SK-N-SH treated with all-trans-retinoic acid at 6 μM for 48 hours (cell line): Measurements from ENCODE around the gene CNTN4.

ENCODE experiments used
- ATAC-seq: fragments of 200-7000 bp; cut with Tn5 transposase; 3 replicates; pipeline ENCODE4 v1.9.1; 2020; ENCODE audit warnings: mild to moderate bottlenecking, moderate library complexity
- ARNTL ChIP-seq: fragments of 450-650 bp; formaldehyde crosslinking; IDR thresholded peaks from 2 replicates; pipeline ENCODE4 v1.5.0; 2020; ENCODE audit warnings: low read depth, mild to moderate bottlenecking, moderate library complexity, borderline replicate concordance
- BACH2 ChIP-seq: fragments of 250-450 bp; sonication (Bioruptor Pico); IDR thresholded peaks from 2 replicates; pipeline ENCODE4 v1.9.0; 2021; ENCODE audit warnings: mild to moderate bottlenecking, borderline replicate concordance
- CSDC2 ChIP-seq: fragments of 250-450 bp; sonication (Bioruptor Pico); IDR thresholded peaks from 2 replicates; pipeline ENCODE4 v1.5.0; 2020; ENCODE audit warnings: mild to moderate bottlenecking, moderate library complexity
- GLIS3 ChIP-seq: fragments of 250-450 bp; sonication (Bioruptor Pico); IDR thresholded peaks from 2 replicates; pipeline ENCODE4 v1.5.0; 2020; ENCODE audit warnings: mild to moderate bottlenecking, moderate library complexity
- ISL1 ChIP-seq: fragments of 250-450 bp; sonication (Bioruptor Pico); IDR thresholded peaks from 2 replicates; pipeline ENCODE4 v2.1.2; 2022; ENCODE audit warnings: mild to moderate bottlenecking, moderate library complexity
- PATZ1 ChIP-seq: fragments of 250-450 bp; sonication (Bioruptor Pico); IDR thresholded peaks from 2 replicates; pipeline ENCODE4 v1.8.0; 2020; ENCODE audit warnings: mild to moderate bottlenecking, moderate library complexity, borderline replicate concordance
- SNAI2 ChIP-seq: fragments of 250-450 bp; sonication (Bioruptor Pico); IDR thresholded peaks from 2 replicates; pipeline ENCODE4 v1.5.0; 2020; ENCODE audit warnings: mild to moderate bottlenecking, moderate library complexity
- TCF4 ChIP-seq: fragments of 250-450 bp; sonication (Bioruptor Pico); IDR thresholded peaks from 2 replicates; pipeline ENCODE4 v1.8.0; 2021; ENCODE audit warnings: mild to moderate bottlenecking, moderate library complexity, borderline replicate concordance
- TOX ChIP-seq: fragments of 250-450 bp; sonication (Bioruptor Pico); IDR thresholded peaks from 2 replicates; pipeline ENCODE4 v1.8.0; 2021; ENCODE audit warnings: mild to moderate bottlenecking, moderate library complexity, borderline replicate concordance
- ZC3H10 ChIP-seq: fragments of 250-450 bp; sonication (Bioruptor Pico); IDR thresholded peaks from 2 replicates; pipeline ENCODE4 v1.5.1; 2021; ENCODE audit warnings: mild to moderate bottlenecking, moderate library complexity
- ZFP3 ChIP-seq: fragments of 250-450 bp; sonication (Bioruptor Pico); IDR thresholded peaks from 2 replicates; pipeline ENCODE4 v1.5.0; 2020; ENCODE audit warnings: mild to moderate bottlenecking, moderate library complexity
- ZFP30 ChIP-seq: fragments of 450-650 bp; formaldehyde crosslinking; IDR thresholded peaks from 2 replicates; pipeline ENCODE4 v1.5.0; 2022; ENCODE audit warnings: mild to moderate bottlenecking, moderate library complexity
- ZNF565 ChIP-seq: fragments of 450-650 bp; formaldehyde crosslinking; conservative IDR thresholded peaks from 2 replicates; pipeline ENCODE4 v1.5.0; 2020; ENCODE audit warnings: low read depth, mild to moderate bottlenecking, moderate library complexity
- ZNF8 ChIP-seq: fragments of 450-650 bp; formaldehyde crosslinking; IDR thresholded peaks from 2 replicates; pipeline ENCODE4 v1.5.0; 2020; ENCODE audit warnings: mild to moderate bottlenecking, moderate library complexity
- TF ChIP-seq, protein P1 (sequence below): fragments of 250-450 bp; sonication (Bioruptor Pico); IDR thresholded peaks from 2 replicates; pipeline ENCODE4 v1.5.1; 2020; ENCODE audit warnings: low read depth, mild to moderate bottlenecking, moderate library complexity
- TF ChIP-seq, protein P2 (sequence below): fragments of 250-450 bp; sonication (Bioruptor Pico); IDR thresholded peaks from 2 replicates; pipeline ENCODE4 v1.5.0; 2020; ENCODE audit warnings: mild to moderate bottlenecking, moderate library complexity
- TF ChIP-seq, protein P3 (sequence below): fragments of 250-450 bp; sonication (Bioruptor Pico); IDR thresholded peaks from 2 replicates; pipeline ENCODE4 v1.5.1; 2021; ENCODE audit warnings: mild to moderate bottlenecking, moderate library complexity

The CNTN4 gene

DNA sequence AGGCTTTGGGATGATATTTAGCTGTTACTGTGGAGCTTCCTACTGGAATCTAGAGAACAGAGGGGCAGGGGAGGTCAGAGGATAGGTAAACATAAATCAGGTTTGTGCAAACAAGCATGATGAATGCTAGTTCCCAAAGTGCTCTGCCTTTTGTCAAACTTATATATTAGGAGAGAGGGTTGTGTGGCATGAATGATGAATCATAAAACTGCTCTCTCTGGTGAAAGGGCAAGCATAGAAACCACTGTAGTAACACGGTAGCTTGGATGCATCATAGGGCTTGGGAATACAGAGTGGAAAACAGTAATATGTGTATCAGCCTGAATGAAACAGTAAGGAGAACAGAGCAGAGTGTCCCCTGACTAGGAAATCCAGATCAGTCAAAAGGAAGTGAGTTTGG, 524.8 kb downstream of the CNTN4 start:
- ATAC-seq, result no peak
- TF ChIP-seq SNAI2 (CRISPR knock-in tag) (no peak), ARNTL (CRISPR knock-in tag) (no peak), ISL1 (CRISPR knock-in tag) (0 out of 2 replicates have a peak, but pooled peaks have one; percentile 15), CSDC2 (CRISPR knock-in tag) (no peak)

DNA sequence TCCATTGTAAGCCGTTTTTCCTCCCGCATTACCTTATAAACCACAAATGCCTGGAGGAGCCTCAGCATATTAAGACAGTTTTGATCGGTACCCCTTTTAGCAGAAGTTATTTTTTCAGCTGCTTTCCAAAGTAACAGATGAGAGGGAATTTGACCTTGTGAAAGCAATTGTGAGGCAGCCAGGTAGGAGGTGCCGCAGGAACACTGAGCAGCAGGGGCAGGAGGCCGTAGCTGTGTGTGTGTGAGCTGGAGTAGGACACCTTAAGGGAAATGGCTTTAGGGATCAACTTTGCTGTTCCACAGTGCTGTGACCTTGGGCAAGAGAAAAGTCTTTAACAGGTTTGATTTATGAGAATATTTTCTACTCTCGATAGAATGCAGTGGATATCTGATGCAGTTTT, 529.5 kb downstream of the CNTN4 start:
- no peak for TF ChIP-seq ZNF8
- no peak for TF ChIP-seq PATZ1 (CRISPR knock-in tag)
- TF ChIP-seq TCF4 (CRISPR knock-in tag), result no peak
- TF ChIP-seq GLIS3, result no peak
- no peak for TF ChIP-seq ZC3H10 (CRISPR knock-in tag)
- TF ChIP-seq, protein P1, sequence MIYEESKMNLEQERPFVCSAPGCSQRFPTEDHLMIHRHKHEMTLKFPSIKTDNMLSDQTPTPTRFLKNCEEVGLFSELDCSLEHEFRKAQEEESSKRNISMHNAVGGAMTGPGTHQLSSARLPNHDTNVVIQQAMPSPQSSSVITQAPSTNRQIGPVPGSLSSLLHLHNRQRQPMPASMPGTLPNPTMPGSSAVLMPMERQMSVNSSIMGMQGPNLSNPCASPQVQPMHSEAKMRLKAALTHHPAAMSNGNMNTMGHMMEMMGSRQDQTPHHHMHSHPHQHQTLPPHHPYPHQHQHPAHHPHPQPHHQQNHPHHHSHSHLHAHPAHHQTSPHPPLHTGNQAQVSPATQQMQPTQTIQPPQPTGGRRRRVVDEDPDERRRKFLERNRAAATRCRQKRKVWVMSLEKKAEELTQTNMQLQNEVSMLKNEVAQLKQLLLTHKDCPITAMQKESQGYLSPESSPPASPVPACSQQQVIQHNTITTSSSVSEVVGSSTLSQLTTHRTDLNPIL (CRISPR knock-in tag), result no peak
- TF ChIP-seq, protein P2, sequence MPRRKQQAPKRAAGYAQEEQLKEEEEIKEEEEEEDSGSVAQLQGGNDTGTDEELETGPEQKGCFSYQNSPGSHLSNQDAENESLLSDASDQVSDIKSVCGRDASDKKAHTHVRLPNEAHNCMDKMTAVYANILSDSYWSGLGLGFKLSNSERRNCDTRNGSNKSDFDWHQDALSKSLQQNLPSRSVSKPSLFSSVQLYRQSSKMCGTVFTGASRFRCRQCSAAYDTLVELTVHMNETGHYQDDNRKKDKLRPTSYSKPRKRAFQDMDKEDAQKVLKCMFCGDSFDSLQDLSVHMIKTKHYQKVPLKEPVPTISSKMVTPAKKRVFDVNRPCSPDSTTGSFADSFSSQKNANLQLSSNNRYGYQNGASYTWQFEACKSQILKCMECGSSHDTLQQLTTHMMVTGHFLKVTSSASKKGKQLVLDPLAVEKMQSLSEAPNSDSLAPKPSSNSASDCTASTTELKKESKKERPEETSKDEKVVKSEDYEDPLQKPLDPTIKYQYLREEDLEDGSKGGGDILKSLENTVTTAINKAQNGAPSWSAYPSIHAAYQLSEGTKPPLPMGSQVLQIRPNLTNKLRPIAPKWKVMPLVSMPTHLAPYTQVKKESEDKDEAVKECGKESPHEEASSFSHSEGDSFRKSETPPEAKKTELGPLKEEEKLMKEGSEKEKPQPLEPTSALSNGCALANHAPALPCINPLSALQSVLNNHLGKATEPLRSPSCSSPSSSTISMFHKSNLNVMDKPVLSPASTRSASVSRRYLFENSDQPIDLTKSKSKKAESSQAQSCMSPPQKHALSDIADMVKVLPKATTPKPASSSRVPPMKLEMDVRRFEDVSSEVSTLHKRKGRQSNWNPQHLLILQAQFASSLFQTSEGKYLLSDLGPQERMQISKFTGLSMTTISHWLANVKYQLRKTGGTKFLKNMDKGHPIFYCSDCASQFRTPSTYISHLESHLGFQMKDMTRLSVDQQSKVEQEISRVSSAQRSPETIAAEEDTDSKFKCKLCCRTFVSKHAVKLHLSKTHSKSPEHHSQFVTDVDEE (CRISPR knock-in tag), result no peak
- TF ChIP-seq ZNF565, result no peak
- no peak for TF ChIP-seq ZFP30 (CRISPR knock-in tag)
- no peak for ATAC-seq

GRCh38 chr3:2635511-2635910, 536.8 kb downstream of the CNTN4 start:
- no peak for ATAC-seq
- TF ChIP-seq CSDC2 (CRISPR knock-in tag) (no peak), ZFP3 (CRISPR knock-in tag) (no peak), GLIS3 (no peak), TOX (CRISPR knock-in tag) (no peak), ARNTL (CRISPR knock-in tag) (no peak), ZC3H10 (CRISPR knock-in tag) (no peak)
- TF ChIP-seq, protein P2 (CRISPR knock-in tag), result no peak
- TF ChIP-seq, protein P3, sequence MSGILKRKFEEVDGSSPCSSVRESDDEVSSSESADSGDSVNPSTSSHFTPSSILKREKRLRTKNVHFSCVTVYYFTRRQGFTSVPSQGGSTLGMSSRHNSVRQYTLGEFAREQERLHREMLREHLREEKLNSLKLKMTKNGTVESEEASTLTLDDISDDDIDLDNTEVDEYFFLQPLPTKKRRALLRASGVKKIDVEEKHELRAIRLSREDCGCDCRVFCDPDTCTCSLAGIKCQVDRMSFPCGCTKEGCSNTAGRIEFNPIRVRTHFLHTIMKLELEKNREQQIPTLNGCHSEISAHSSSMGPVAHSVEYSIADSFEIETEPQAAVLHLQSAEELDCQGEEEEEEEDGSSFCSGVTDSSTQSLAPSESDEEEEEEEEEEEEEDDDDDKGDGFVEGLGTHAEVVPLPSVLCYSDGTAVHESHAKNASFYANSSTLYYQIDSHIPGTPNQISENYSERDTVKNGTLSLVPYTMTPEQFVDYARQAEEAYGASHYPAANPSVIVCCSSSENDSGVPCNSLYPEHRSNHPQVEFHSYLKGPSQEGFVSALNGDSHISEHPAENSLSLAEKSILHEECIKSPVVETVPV (CRISPR knock-in tag), result no peak

- no peak for ATAC-seq
- no peak for TF ChIP-seq ZFP3 (CRISPR knock-in tag)
- TF ChIP-seq ZNF8, result no peak
- no peak for TF ChIP-seq BACH2
- no peak for TF ChIP-seq ZNF565
- no peak for TF ChIP-seq ISL1 (CRISPR knock-in tag)
- TF ChIP-seq, protein P1 (CRISPR knock-in tag), result no peak
- no peak for TF ChIP-seq PATZ1 (CRISPR knock-in tag)
- TF ChIP-seq, protein P3 (CRISPR knock-in tag), result no peak
These were observed 544.9 kb downstream of the CNTN4 start for GRCh38 chr3:2643606-2644005.
